HL-60 (cell line): Measurements from ENCODE around the gene ANO10.

Experiments used
- CTCF ChIP-seq: IDR thresholded peaks from one replicate; pipeline ENCODE4 v1.5.1; 2011; ENCODE audit warnings: low read length, control low read depth, inconsistent platforms; ENCODE audit not compliant: insufficient read depth
- SPI1 ChIP-seq: IDR thresholded peaks from 2 replicates; pipeline ENCODE4 v1.6.1; 2012; ENCODE audit warnings: low read depth, mild to moderate bottlenecking, borderline replicate concordance

- TF ChIP-seq CTCF, result no peak
- no peak for TF ChIP-seq SPI1
Measured at GRCh38 chr3:43345877-43346276, 275.9 kb downstream of the ANO10 start.
